ACC112 (cell line): Measurements from ENCODE around the gene RBM10.

Experiments
- H2AFZ ChIP-seq: fragments of 200-600 bp; sonication (generic); one replicate; pipeline ENCODE4 v1.6.0; 2017; ENCODE audit warnings: antibody characterized with exemption, low read length; ENCODE audit not compliant: unreplicated experiment
- H3K27ac ChIP-seq: fragments of 200-600 bp; sonication (generic); 2 replicates; pipeline ENCODE4 v1.5.1; 2014; ENCODE audit warnings: low read depth, mild to moderate bottlenecking, antibody characterized with exemption, low read length, moderate library complexity
- H3K27me3 ChIP-seq: fragments of 200-600 bp; sonication (generic); 2 replicates; pipeline ENCODE4 v1.6.1; 2014; ENCODE audit warnings: mild to moderate bottlenecking, antibody characterized with exemption, low read length, moderate library complexity, mixed read lengths; ENCODE audit not compliant: insufficient read depth
- H3K36me3 ChIP-seq: fragments of 200-600 bp; sonication (generic); 2 replicates; pipeline ENCODE4 v1.6.1; 2016; ENCODE audit warnings: mild to moderate bottlenecking, antibody characterized with exemption, low read length, moderate library complexity, mixed read lengths; ENCODE audit not compliant: insufficient read depth
- H3K4me1 ChIP-seq: fragments of 200-600 bp; sonication (generic); one replicate; pipeline ENCODE4 v1.6.1; 2016; ENCODE audit warnings: low read length, mixed read lengths; ENCODE audit not compliant: insufficient read depth, unreplicated experiment, control insufficient read depth
- H3K4me3 ChIP-seq: fragments of 200-600 bp; sonication (generic); 2 replicates; pipeline ENCODE4 v1.5.1; 2014; ENCODE audit warnings: mild to moderate bottlenecking, low read depth, low read length
- H3K79me2 ChIP-seq: fragments of 200-600 bp; sonication (generic); one replicate; pipeline ENCODE4 v1.6.0; 2016; ENCODE audit warnings: low read length; ENCODE audit not compliant: control insufficient read depth, unreplicated experiment, insufficient read depth

Gene RBM10

GRCh38 chrX:47179221-47179927 lies 34.4 kb downstream of the RBM10 start:
- peaks cover 5% of the 10 kb centered on the region for H3K4me1 ChIP-seq
- H3K79me2 ChIP-seq, result no peaks in the 10 kb centered on the region
- H3K36me3 ChIP-seq, result no peaks in the 10 kb centered on the region; the same call in 1 of the 2 replicates
- peak overlapping the region; percentile 12; the same call in 1 of the 2 replicates for H3K27ac ChIP-seq
- no peak overlapping the region for H2AFZ ChIP-seq
- H3K4me3 ChIP-seq, result no peak overlapping the region
- no peaks in the 10 kb centered on the region for H3K27me3 ChIP-seq

DNA sequence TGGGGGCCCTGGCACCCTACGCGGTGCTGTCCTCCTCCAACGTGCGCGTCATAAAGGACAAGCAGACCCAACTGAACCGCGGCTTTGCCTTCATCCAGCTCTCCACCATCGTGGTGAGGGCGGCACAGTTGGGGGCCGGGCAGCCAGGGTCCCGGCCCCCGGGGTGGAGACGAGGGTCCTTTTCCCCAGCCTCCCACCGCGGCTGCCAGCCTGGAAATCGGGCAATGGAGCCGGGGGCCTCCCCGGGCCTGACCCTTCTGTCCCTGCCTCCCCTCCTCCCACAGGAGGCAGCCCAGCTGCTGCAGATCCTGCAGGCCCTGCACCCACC lies 34.9 kb downstream of the RBM10 start:
- Histone ChIP-seq H3K4me3 (no peak overlapping the region), H3K79me2 (no peaks in the 10 kb centered on the region), H2AFZ (no peak overlapping the region), H3K27me3 (no peaks in the 10 kb centered on the region), H3K36me3 (no peaks in the 10 kb centered on the region; the same call in 1 of the 2 replicates), H3K4me1 (peaks cover 5% of the 10 kb centered on the region), H3K27ac (no peak overlapping the region)

GRCh38 chrX:47180346-47180745 lies 35.3 kb downstream of the RBM10 start:
- H3K4me1 ChIP-seq, result peaks cover 5% of the 10 kb centered on the region
- H3K27me3 ChIP-seq, result no peaks in the 10 kb centered on the region
- no peak overlapping the region for H3K27ac ChIP-seq
- no peaks in the 10 kb centered on the region for H3K79me2 ChIP-seq
- H3K36me3 ChIP-seq, result no peaks in the 10 kb centered on the region; the same call in 1 of the 2 replicates
- H3K4me3 ChIP-seq, result no peak overlapping the region
- H2AFZ ChIP-seq, result no peak overlapping the region

- Histone ChIP-seq H3K79me2 (no peaks in the 10 kb centered on the region), H3K4me3 (no peak overlapping the region), H2AFZ (no peak overlapping the region), H3K4me1 (peaks cover 5% of the 10 kb centered on the region), H3K27me3 (no peaks in the 10 kb centered on the region), H3K36me3 (no peaks in the 10 kb centered on the region; the same call in 1 of the 2 replicates), H3K27ac (no peak overlapping the region)
These were observed 36.3 kb downstream of the RBM10 start for GRCh38 chrX:47181301-47181700.

DNA sequence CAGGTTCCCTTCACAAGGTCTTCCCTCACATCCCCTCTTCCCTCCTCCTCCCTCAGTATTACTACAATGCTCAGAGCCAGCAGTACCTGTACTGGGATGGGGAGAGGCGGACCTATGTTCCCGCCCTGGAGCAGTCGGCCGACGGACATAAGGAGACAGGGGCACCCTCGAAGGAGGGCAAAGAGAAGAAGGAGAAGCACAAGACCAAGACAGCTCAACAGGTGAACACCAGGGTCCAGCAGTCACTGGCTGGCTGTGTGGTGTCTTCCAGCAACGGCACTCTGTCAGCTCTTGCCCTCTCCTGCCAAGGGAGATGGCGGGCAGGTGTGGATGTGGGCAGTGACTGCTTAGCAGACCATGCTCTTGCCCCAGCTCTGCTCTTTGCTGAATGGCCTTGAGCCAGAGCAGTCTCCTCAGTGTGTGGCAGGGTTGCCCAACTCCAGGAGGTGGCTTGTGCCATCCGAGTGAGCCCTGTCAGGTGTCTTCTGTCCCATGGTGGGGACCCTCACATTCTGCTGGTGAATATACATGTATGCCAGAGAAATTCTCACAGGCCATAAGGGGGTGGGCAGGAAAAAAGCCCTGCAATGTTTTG lies 37.2 kb downstream of the RBM10 start:
- H3K27ac ChIP-seq, result no peak overlapping the region
- H2AFZ ChIP-seq, result no peak overlapping the region

GRCh38 chrX:47184486-47184885 lies 39.5 kb downstream of the RBM10 start:
- Histone ChIP-seq H2AFZ (no peak overlapping the region), H3K27ac (no peak overlapping the region), H3K27me3 (no peaks in the 10 kb centered on the region), H3K79me2 (no peaks in the 10 kb centered on the region), H3K36me3 (no peaks in the 10 kb centered on the region; the same call in 1 of the 2 replicates), H3K4me3 (no peak overlapping the region), H3K4me1 (no peaks in the 10 kb centered on the region)

More for the DNA sequence above, 37.2 kb downstream of the RBM10 start:
- no peaks in the 10 kb centered on the region for H3K27me3 ChIP-seq
- no peaks in the 10 kb centered on the region; the same call in 1 of the 2 replicates for H3K36me3 ChIP-seq
- H3K79me2 ChIP-seq, result no peaks in the 10 kb centered on the region
- H3K4me3 ChIP-seq, result no peak overlapping the region
- peaks cover 5% of the 10 kb centered on the region for H3K4me1 ChIP-seq

GRCh38 chrX:47185241-47185640 lies 40.2 kb downstream of the RBM10 start:
- Histone ChIP-seq H3K27ac (no peak overlapping the region), H3K27me3 (no peaks in the 10 kb centered on the region), H3K4me1 (no peaks in the 10 kb centered on the region), H2AFZ (no peak overlapping the region), H3K36me3 (no peaks in the 10 kb centered on the region; the same call in 1 of the 2 replicates), H3K79me2 (no peaks in the 10 kb centered on the region), H3K4me3 (no peak overlapping the region)

DNA sequence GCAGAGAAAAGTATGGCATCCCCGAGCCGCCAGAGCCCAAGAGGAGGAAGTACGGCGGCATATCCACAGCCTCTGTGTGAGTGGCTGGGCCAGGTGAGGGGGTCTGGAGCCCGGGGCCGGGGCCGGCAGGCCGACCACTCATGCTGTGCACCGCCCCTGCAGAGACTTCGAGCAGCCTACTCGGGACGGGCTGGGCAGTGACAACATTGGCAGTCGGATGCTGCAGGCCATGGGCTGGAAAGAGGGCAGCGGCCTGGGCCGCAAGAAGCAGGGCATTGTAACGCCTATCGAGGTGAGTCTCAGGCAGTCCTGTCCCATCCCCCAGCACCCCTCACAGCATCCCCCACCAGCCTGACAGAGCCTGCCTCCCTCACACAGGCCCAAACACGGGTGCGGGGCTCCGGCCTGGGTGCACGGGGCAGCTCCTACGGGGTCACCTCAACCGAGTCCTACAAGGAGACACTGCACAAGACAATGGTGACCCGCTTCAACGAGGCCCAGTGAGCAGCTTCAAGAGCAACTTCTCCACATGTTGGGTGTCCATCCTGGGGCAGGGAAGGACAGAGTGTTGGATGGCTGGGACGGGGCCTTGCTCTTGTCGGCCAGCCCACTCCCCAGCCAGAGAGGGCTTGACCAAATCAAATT lies 41.2 kb downstream of the RBM10 start:
- Histone ChIP-seq H3K4me3 (no peak overlapping the region), H3K27ac (no peak overlapping the region), H3K79me2 (no peaks in the 10 kb centered on the region), H3K4me1 (no peaks in the 10 kb centered on the region), H3K36me3 (no peaks in the 10 kb centered on the region; the same call in 1 of the 2 replicates), H3K27me3 (no peaks in the 10 kb centered on the region), H2AFZ (no peak overlapping the region)

DNA sequence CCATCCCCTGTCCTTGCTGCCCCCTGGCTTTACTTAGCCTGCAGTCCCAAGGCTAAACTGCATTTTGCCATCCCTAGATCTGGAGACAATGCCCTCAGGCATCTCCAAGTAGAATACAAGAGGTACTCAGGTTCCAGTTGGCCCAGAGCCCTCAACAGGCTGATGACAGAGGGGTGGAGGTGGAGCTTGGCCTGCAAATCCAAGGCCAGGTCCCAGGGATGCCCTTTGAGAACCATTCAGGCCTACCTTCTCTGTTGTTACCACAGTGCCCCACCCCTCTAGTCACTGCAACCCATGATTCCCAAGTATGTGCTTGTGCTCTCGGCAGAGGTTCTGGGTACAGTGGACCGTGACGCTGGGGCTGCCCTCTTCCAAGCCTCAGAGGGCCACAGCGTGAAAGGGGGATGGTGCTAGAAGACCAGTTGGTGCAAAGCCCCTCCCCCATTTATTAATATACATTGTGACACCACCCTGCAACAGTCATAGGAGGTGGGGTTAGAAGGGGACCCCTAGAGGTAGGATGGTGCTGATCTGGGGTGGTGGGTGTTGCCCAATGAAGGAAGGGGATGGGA lies 42.2 kb downstream of the RBM10 start:
- H3K27ac ChIP-seq, result no peak overlapping the region
- H2AFZ ChIP-seq, result no peak overlapping the region
- no peak overlapping the region for H3K4me3 ChIP-seq
- H3K27me3 ChIP-seq, result no peaks in the 10 kb centered on the region
- no peaks in the 10 kb centered on the region; the same call in 1 of the 2 replicates for H3K36me3 ChIP-seq
- H3K4me1 ChIP-seq, result no peaks in the 10 kb centered on the region
- H3K79me2 ChIP-seq, result peaks cover 8% of the 10 kb centered on the region

GRCh38 chrX:47189906-47190305 lies 44.9 kb downstream of the RBM10 start:
- no peak overlapping the region for H3K4me3 ChIP-seq
- no peak overlapping the region for H3K27ac ChIP-seq
- no peaks in the 10 kb centered on the region for H3K36me3 ChIP-seq
- H3K27me3 ChIP-seq, result no peaks in the 10 kb centered on the region
- peaks cover 23% of the 10 kb centered on the region for H3K79me2 ChIP-seq
- peaks cover 3% of the 10 kb centered on the region for H3K4me1 ChIP-seq
- H2AFZ ChIP-seq, result no peak overlapping the region
